ENCODE data around the gene C1QTNF12.

Gene C1QTNF12

DNA sequence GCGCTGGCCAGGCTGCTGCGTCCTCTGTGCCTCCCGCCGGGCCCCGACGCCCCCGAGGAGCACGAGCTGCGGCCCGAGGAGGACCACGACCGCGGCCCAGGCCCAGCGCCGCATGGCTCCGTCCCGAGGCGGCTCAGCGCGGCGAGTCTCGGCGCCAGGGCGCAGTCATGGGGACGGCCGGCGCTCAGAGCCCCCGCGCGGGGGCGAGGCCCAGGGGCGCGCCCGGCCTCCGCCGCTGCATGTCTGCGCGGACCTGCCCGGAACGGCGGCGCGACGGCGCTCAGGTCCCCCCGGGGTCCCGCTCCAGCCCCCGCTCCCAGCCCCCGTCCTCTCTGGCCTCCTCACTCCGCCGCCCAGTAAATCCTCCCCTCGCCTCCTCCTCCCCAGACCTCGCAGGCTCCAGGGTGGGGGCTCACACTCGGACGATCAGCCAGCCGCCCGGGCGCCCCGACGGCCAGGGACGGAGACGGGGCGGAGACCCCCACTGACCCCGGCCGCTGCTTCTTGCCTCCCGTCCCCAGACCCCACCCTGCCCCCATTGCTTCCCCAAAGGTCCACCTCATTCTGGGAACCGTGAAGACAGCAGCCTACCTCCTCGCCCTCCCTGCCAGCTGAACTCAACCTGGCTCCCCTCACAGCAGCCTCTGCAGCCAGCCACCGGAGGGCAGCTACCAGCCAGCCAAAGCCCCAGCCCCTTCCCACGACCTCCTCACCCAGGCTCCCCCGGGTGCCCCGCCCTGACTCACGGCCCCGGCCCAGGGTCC lies at the start of gene C1QTNF12:
TSS of gene C1QTNF12 (minus strand) at position 146 of the 764 bp plus-strand sequence. CDS start at position 114, 32 bp downstream.
- no peak for DNase-seq

DNA sequence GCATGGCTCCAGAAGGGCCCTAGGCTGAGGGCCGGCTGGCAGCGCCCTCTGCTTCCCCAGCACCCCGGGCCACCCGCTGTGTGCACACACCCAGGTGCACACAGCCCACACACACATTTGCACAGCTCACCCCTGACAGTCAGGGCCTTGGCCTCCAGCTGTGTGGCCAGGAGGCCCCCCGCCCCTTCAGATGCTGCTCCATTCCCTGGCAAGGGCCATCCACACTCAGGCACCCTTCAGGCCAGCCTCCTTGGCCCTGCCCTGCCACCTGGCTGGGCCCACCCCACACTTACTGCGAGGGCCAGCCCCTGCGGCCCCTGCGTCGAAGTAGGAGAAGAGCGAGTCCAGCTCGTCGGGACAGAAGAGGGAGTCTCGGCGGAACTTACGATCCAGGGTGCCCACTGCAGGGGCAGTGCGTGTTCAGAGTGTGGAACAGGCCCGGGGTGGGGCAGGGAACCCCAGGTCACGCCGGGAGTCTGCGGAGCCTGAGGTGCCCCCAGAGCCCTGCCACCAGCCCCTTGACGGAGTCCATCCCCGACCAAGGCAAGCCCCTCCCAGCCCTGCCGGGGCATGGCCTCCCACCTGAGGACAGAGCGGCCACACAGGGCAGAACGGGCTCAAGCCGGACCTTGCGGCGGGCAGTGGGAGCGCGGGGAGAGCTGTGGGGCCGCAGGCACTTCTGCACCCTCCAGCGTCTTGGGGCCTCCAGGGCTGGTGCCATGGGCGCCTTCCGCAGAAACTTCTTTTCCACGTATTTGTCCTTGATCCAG lies 48.8 kb upstream of the C1QTNF12 start:
- no peak for DNase-seq

GRCh38 chr1:1294250-1294890 lies 47.8 kb upstream of the C1QTNF12 start:
- no peak for DNase-seq

DNA sequence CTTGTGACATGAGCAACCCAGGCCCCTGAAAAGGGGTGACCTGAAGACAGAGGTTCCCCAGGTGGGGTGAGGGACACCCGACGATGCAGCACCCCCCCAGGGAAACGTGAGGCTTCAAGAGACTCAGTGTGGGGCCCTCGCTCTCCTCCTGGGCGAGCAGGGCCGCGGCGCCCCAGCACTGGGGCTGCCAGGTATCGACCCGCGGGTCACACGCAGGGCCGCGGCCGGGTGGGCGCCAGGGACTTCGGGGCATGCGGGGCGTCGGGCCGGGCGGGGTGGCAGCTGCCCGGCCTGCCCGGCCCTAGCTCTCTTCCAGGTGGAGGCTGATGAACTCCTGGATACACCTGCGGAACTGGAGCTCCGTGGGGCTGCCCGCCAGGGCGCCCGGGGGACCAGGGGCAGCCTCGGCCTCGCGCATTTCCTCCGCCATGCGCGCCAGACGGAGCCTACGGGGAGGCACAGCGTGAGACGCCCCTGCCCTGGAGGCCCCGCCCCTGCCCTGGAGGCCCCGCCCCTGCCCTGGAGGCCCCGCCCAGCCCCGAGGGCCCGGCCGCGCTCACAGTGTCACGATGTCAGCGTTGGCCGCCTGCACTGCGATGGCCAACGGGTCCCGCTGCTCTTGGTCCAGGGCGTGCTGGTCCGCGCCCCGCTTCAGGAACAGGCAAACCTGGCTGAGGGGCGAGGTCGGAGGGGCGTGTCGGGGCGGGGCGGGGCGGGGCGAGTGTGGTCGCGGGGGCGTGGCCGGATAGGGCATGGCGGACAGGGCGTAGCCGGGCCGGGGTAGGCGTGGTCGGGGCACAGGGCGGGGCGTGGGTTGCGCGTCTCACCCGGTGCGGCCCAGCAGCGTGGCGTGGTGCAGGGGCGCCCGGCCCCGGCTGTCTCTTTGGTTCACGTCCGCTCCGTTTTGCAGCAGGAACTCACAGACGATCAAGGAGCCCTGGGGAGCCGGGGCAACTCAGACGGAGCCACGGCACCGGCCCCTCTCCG lies 47.0 kb upstream of the C1QTNF12 start:
- no peak for DNase-seq

DNA sequence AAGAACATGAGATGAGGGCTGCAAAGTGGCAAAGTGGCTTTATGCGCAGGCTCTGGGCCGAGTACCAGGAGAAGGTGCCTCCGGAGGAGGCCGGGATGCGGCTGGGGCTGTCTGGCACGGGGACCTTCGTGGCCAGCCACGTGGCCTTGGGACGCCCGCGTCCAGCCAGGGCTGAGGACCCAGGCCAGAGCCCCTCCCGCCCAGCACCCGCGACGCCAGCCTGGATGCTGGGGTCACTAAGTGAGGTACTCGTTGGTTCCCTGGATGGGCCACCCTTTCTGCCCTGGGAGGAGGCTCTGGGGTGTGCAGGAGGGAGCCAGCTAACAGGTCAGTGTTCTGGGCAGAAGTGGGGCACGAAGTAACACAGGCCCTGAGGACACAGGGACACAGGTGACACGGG lies 46.3 kb upstream of the C1QTNF12 start:
- no peak for DNase-seq

- no peak for DNase-seq
Observed at GRCh38 chr1:1292442-1292779, 45.9 kb upstream of the C1QTNF12 start.

- peak; percentile 94 for DNase-seq
Observed at GRCh38 chr1:1291548-1292441, 45.3 kb upstream of the C1QTNF12 start.

GRCh38 chr1:1291023-1291528 lies 44.6 kb upstream of the C1QTNF12 start:
- DNase-seq: no peak

GRCh38 chr1:1290238-1290731 lies 43.8 kb upstream of the C1QTNF12 start:
- peak; percentile 95 for DNase-seq

DNA sequence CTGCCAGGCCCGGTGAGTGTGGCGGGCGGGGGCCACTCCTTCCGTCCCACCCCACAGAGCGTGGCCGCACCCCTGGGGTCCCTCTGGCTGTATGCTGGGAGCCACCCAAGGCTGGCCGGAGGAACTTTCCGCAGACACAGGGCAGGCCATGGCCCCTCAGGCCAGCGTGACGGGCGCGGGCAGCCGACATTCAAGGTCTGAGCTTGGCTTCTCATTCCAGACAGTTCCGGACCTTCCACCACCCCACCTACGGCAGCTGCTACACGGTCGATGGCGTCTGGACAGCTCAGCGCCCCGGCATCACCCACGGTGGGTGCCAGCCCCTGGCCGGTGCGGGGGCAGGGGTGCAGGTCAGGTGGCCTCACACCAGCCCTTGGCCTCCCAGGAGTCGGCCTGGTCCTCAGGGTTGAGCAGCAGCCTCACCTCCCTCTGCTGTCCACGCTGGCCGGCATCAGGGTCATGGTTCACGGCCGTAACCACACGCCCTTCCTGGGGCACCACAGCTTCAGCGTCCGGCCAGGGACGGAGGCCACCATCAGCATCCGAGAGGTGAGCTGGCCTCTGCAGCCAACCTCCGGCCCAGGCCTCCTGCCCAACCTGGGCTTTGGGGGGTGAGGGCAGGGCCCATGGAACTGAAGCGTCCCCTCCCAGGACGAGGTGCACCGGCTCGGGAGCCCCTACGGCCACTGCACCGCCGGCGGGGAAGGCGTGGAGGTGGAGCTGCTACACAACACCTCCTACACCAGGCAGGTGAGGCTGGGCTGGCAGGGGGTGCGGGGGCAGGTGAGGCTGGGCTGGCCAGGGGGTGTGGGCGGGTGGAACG lies 41.0 kb upstream of the C1QTNF12 start:
- DNase-seq: no peak

DNA sequence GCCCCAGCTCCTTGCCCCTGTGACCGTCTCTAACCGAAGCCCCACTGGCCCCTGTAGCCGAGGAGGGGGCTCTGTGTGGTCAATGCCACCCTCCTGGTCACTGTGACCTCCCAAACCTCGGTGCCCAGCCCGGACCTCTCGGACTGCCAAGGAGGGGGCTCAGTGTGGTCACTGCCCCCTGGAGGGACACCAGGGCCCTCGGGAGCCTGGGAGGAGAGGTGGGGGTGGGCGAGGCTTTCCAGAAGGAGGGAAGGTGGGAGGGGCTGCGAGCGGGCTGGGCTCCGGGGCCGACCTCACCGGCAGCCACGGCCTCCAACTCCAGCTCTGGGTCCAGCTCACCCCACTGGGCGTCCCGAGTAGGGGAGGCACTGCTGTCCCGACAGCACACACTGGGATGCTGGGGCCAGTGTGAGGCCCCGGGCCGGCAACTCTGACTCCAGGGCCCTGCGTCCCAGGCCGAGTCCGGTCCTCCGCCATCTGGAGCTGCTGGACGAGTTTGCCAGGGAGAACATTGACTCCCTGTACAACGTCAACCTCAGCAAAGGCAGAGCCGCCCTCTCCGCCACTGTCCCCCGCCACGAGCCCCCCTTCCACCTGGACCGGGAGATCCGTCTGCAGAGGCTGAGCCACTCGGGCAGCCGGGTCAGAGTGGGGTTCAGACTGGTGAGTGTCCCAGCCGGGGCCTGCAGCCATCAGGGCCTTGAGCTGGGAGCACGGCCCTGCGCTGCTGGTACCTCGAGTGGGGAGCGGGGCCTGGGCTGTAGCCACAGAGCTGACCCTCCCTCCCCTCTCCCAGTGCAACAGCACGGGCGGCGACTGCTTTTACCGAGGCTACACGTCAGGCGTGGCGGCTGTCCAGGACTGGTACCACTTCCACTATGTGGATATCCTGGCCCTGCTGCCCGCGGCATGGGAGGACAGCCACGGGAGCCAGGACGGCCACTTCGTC lies 40.1 kb upstream of the C1QTNF12 start:
- no peak for DNase-seq

DNA sequence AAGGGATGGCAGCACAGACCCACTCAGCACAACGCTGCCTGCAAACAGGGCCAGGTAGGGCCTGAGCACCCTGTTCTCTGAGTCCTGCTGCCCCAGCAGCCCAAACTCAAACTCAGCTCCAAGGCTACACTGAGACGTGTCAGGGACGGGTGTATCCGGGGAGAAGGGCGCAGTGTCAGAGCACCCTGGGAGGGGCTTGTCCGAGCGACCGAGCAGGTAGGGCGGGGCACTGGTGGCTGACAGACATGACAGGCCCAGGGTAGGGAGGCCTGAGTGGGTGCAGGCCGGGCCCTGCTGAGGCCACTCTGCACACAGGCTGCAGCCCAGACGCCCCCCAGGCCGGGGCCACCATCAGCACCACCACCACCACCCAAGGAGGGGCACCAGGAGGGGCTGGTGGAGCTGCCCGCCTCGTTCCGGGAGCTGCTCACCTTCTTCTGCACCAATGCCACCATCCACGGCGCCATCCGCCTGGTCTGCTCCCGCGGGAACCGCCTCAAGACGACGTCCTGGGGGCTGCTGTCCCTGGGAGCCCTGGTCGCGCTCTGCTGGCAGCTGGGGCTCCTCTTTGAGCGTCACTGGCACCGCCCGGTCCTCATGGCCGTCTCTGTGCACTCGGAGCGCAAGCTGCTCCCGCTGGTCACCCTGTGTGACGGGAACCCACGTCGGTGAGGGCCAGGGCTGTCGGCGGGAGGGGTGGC lies 39.2 kb upstream of the C1QTNF12 start:
- DNase-seq: no peak

DNA sequence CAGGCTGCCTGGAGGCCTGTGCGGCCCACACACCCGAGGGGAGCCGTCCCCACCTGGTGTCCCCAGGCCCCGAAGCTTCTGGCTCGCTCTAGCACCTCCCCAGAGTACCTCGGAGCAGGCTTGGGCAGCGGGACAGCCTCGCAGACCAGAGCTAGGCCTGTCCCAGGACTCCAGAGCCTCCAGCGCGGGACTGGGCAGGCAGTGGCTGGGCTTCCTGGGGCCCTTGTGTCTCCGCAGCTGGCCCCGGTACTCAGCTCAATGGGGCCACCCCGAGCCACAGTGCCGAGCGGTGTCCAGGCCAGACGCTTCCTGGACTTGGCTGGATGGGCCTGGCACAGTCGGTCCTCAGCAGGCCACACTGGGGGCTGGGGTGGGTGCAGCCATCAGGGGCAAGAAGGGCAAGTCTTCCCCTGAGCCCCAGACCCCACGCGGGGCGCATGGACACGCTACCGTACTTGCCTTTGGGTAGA lies 38.6 kb upstream of the C1QTNF12 start:
- DNase-seq: no peak

- no peak for DNase-seq
Observed at GRCh38 chr1:1284221-1285101, 37.9 kb upstream of the C1QTNF12 start.

GRCh38 chr1:1283821-1284220 lies 37.3 kb upstream of the C1QTNF12 start:
- peak; percentile 89 for DNase-seq

DNA sequence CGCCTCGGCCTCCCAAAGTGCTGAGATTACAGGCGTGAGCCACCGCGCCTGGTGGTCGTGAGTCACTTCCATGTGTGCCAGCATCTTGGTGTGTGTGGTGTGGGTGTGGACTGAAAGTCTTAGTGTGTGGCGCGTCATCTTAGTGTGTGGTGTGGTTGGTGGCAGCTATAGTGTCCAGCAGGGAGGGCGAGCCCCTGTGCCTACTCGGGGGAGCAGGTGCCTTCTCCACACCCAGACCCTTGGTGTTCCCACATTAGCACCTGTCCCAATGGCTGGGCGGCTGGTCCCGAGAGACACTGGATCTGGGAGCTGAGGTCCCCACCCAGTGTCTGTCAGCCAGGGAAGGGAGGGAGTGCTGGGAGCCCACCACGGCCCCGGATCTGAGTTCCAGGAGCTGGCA lies 36.5 kb upstream of the C1QTNF12 start:
- no peak for DNase-seq
